HG03558 (cell line): Measurements from ENCODE around the gene BLOC1S1.

Source experiments
- ATAC-seq: cut with Tn5 transposase; IDR thresholded peaks from one replicate; pipeline ENCODE4 v1.9.1; 2021; ENCODE audit warnings: moderate number of reproducible peaks; ENCODE audit not compliant: unreplicated experiment; ENCODE audit errors: extremely low read depth

Gene BLOC1S1

GRCh38 chr12:55707219-55707671 is 8.6 kb upstream of the BLOC1S1 start:
- no peak for ATAC-seq

DNA sequence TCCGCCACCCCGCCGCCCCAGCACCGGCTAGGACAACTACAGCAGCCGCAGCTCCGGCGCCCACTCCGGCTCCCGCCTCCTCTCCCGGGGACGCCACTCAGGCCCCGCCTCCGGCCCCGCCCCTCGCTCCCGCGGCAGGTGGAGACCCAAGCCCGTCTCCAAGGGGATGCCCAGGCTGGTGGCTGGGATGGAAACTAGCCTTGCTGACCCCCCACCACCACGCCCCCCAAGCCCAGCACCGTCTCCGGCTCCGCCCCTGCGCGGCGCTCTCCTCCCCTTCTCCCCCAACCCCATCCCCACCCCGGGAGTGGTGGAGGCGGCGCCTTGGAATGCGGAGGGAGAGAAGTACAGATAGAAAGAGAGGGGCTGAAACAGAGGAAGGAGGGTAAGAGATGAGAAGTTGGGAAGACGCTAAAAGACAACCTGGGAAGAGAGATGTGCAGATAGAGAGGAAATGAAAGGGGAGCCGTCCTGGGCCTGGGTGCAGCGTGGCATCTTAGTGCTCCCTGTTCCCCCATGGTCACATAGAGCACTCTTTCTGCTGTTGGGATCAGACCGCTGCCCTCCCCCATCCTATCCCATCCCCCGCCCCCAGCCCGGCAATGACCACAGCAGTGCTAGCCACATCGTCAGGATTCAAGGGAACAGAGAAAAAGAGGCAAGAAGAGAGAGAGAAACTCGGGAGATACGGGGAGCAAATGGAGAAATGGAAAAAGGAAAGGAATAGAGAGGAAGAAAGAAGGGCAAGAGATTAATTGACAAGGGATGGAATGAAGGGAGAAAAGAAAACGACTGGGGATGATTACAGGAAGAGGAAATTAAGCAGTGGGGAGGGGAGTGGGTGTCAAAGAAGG is 7.8 kb upstream of the BLOC1S1 start, which contains the start of gene ITGA7:
Gene ITGA7, minus strand, starts transcription at position 64 of the 854 bp plus-strand sequence. CDS start 222 bp downstream, outside the sequence.
- no peak for ATAC-seq

DNA sequence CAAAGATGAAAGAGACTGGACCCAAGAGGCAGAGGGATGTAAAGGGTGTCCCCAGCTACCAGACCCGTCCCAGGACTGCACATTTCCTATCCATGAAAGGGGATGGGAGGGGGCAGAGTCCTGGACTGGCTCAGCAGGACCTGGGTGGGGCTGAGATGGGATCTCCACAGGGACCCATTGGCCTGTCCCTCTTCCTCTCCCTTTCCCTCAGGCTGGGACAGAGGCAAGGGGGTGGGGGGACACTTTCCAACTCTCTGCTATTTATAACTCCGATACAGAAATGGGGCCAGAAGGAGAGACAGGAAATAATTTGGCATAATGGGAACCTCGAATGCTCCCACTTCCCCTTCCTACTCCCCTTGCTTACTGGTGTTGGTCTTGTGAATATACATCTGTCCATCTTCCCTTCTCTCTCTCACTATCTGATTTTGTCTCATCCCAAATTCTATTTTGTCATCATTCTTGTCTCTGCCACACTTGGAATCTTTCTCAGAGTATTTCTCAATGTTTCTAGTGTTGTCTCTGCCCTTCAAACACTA is 7.1 kb upstream of the BLOC1S1 start:
- no peak for ATAC-seq

DNA sequence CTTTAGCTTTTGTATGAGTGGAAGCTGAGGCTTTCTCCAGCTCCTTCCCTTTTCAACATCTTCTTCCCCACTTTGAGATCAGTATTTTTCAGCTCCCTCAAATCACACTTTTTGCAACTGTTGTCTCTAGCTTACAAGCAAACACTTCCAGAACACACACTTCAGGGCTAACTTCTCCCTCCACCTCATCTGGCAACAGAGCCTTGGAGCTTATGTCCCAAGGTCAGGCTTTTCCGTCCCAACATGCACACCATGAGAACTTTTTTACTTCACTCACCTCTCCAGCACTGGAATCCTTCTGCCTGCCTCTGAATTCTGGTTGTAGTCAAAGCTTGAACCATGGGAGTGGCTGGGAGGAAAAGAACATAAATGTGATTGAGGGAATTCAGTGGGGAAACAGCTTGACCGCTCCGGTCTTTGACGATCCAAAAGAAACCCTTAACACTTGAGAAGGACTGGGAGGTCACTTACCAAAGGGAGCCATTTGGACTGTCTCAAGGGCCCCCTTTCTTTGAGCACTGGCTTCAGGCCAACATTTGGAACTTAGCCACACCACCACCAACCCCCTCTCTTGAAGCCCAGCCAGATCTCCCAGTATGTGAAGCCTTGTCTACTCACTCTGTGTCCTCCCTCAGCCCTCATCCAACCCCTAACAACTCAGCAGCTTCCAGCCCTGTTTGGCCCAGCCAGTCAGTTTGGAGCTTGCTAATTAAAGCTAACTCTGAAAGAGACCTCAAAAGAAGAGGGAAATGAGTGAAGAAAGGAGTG is 3.9 kb upstream of the BLOC1S1 start:
- no peak for ATAC-seq

GRCh38 chr12:55712700-55713415 is 3.0 kb upstream of the BLOC1S1 start:
- ATAC-seq: no peak

DNA sequence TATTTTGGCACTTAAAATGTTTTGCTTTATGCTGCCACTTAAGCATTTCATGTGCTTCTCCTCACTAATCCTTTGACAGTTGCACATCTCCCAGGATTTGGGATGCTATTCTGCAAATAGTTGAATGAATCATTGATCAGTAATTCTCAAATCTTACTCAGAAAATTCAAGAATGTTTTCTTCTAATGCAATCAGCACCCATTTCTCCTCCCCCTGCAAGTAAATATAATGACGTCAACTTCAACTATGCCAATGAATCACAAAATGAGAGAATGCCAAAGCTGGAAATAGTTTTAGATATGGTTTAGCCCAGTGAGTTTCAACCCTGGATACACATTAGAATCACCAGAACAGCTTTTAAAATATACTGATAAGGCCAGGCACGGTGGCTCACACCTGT is 2.1 kb upstream of the BLOC1S1 start:
- ATAC-seq: no peak

DNA sequence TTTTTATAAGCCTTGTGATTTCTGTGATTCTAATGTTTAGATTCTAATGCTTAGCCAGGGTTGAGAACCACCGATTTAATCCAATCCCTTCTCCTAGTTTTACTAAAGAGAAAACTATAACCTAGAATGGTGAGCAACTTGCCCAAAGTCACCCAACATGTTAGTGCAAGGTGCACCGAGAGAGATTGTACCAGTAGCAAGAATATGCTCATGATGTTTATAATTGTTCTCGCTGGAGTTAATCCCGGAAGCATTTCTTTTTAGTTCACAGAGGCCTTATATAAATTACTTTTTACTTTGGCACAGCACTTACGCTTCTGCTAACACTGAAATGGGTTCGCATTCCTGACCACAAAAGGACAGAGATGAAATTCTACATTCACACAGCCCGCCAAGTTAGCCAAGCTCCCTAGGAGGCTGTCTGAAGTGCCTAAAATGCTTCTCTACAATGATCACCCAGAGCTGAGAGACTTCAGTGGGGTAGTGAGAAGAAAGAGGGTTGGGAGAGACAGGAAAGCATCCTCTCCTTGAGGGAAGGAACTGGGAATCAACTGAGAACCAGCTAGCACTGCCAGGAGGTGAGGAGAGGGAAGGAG is 579 bp upstream of the BLOC1S1 start:
- ATAC-seq: no peak

GRCh38 chr12:55716582-55716957 is 724 bp downstream of the BLOC1S1 start:
- ATAC-seq: peak; percentile 18

DNA sequence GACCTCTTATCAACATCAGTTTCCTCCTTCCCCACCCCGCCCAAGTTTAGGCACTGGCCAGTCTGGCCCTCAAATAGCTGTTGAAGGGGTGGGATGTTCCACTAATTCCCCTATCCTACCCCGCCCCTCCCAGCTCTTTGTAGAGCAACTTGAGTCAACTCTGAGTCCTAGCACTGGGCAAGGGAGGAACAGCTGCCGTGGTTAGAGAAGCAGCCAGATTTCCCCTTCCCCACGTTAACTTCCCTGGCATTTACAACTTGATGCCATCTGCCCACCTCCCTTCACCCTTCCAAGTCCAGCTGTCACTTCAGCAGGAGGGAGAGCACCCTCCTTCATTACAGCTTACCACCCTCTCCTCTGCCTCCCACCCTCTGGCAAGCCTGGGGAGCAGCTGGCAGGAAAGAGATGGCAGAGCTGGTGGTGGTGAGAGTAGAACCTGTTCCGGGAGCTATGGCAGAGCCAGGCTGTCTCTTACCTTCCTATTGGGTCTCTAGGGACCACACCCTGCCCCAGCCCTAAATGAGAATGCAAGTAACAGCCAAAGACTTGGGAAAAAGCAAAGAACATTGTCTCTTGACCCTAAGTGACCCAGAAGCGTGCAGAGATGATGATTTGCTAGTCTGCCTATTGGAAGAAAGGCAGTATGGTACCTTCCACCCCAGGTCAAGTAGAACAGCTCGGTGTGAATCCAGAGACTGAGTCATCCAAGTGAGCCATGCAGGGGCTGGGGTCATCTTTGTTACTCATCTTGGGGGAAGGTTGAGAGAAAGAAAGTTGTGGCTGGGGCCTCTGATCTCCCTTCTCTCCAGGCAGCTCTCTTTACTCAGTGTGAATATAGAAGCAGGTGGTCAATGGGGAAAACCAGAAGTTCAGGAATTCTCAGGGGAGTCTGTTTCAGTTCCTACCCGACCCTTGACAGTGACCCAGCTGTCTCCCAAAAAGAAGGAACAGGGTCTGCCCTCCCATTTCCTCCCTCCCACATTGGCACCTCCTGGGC is 1.5 kb downstream of the BLOC1S1 start:
- no peak for ATAC-seq

- ATAC-seq: no peak
Measured at GRCh38 chr12:55718015-55718414, 2.2 kb downstream of the BLOC1S1 start.

- no peak for ATAC-seq
Measured at GRCh38 chr12:55718624-55719275, 2.9 kb downstream of the BLOC1S1 start.

- ATAC-seq: no peak
Measured at GRCh38 chr12:55719371-55719770, 3.5 kb downstream of the BLOC1S1 start.

- no peak for ATAC-seq
Measured at GRCh38 chr12:55720071-55720564, 4.3 kb downstream of the BLOC1S1 start, which contains the start of gene RDH5. RDH5 (plus strand) TSS chr12:55720393; CDS start chr12:55721185, 792 bp downstream.

GRCh38 chr12:55720894-55721444 is 5.1 kb downstream of the BLOC1S1 start:
- ATAC-seq: no peak

- no peak for ATAC-seq
Measured at GRCh38 chr12:55721601-55722213, 5.9 kb downstream of the BLOC1S1 start.

DNA sequence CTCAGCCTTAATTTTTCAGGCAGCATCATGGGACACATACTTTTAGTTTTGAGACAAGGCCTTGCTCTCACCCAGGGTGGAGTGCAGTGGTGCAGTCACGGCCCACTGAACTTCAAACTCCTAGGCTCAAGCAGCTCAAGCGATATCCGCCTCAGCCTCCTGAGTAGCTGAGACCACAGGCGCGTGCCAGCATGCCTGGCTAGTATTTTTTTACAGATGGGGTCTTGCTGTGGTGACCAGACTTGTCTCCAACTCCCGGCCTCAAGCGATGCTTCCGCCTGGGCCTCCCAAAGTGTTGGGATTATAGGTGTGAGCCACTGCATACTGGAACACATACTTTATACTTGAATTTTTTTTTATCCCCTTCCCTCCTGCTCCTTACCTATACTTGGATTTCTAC is 7.1 kb downstream of the BLOC1S1 start:
- no peak for ATAC-seq

DNA sequence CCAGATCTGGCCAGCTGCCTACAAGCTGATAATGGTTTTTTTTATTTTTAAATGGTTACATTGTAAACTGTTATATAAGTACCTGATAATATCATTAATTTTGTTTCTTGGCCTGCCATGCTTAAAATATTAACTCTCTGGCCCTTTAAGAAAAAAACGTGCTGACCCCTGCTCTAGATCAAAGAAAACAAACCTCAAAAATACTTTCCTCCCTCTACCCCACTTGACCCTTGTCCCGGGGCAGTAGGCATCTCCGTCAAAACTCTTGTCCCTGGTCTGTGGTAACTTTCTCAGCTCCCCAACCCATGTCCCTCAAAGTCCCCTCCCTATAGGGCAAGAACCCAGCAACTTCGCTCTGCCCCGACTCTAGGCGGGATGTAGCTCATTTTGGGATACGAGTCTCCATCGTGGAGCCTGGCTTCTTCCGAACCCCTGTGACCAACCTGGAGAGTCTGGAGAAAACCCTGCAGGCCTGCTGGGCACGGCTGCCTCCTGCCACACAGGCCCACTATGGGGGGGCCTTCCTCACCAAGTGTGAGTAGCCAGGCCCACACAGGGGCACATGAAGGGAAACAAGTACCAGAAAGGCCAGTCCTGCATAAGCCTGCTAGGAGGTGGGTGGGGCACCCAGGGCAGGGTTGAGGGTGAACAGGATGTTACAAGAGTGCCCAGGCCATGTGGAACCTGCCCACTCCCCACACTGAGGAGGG is 7.8 kb downstream of the BLOC1S1 start:
- ATAC-seq: no peak
